ENCODE measurements around the gene PRPSAP2.
"Not testable (repeated sequence)": the region's sequence is repeated elsewhere in the genome, so short reads cannot be mapped to it uniquely, and the experiment has no call there.

Gene PRPSAP2

GRCh38 chr17:18857864-18858566 lies at the start of gene PRPSAP2:
TSS of gene PRPSAP2 (plus strand) at chr17:18858131. CDS start at chr17:18865834, 7,703 bp downstream.
- peaks cover 54% of the 10 kb centered on the region for H3K4me1 ChIP-seq
- no peak for TF ChIP-seq Cebpa-rat (IDR thresholded peaks at IDR 0.05)
- peaks cover 8% of the 10 kb centered on the region for H3K36me3 ChIP-seq
- no peaks in the 10 kb centered on the region for H3K9me3 ChIP-seq
- peak within 1 kb of the TSS; percentile 91 for H3K4me3 ChIP-seq
- peak within 1 kb of the TSS; percentile 96 for H3K9ac ChIP-seq
- H3K4me2 ChIP-seq, result peak within 1 kb of the TSS; percentile 91
- H4K20me1 ChIP-seq, result no peaks in the 10 kb centered on the region
- H3K27ac ChIP-seq, result peak within 1 kb of the TSS; percentile 95
- H3K27me3 ChIP-seq, result no peaks in the 10 kb centered on the region

- H3K4me2 ChIP-seq, H3K4me1 ChIP-seq, H3K27me3 ChIP-seq, H3K36me3 ChIP-seq, H4K20me1 ChIP-seq, H3K9me3 ChIP-seq, H3K27ac ChIP-seq, H3K9ac ChIP-seq, H3K4me3 ChIP-seq: not testable (repeated sequence)
Observed at GRCh38 chr17:18815924-18816323, 42.0 kb upstream of the PRPSAP2 start.

- H3K36me3 ChIP-seq, H3K4me1 ChIP-seq, H3K4me2 ChIP-seq: not testable (repeated sequence)
Observed at GRCh38 chr17:18816489-18817371, 41.2 kb upstream of the PRPSAP2 start.

GRCh38 chr17:18821430-18821829 lies 36.5 kb upstream of the PRPSAP2 start:
- not testable (repeated sequence) for H4K20me1 ChIP-seq, H3K27me3 ChIP-seq, H3K9ac ChIP-seq, H3K4me3 ChIP-seq, H3K36me3 ChIP-seq, H3K4me2 ChIP-seq, H3K9me3 ChIP-seq, H3K4me1 ChIP-seq, H3K27ac ChIP-seq

More at GRCh38 chr17:18816489-18817371, 41.2 kb upstream of the PRPSAP2 start:
- not testable (repeated sequence) for H3K27ac ChIP-seq, H3K9me3 ChIP-seq, H3K27me3 ChIP-seq, H3K9ac ChIP-seq, H4K20me1 ChIP-seq, H3K4me3 ChIP-seq

GRCh38 chr17:18827613-18828012 lies 30.3 kb upstream of the PRPSAP2 start:
- H3K4me2 ChIP-seq, H3K4me3 ChIP-seq: not testable (repeated sequence)

GRCh38 chr17:18848501-18848900 lies 9.4 kb upstream of the PRPSAP2 start:
- Histone ChIP-seq H3K9me3 (no peaks in the 10 kb centered on the region), H3K27me3 (no peaks in the 10 kb centered on the region), H3K4me1 (no peaks in the 10 kb centered on the region), H3K9ac (no peak overlapping the region), H4K20me1 (no peaks in the 10 kb centered on the region), H3K36me3 (no peaks in the 10 kb centered on the region), H3K27ac (no peak overlapping the region), H3K4me2 (no peak overlapping the region), H3K4me3 (no peak overlapping the region)
- TF ChIP-seq Cebpa-rat (IDR thresholded peaks at IDR 0.05), result no peak

More at GRCh38 chr17:18827613-18828012, 30.3 kb upstream of the PRPSAP2 start:
- H3K27me3 ChIP-seq, H3K9me3 ChIP-seq, H3K4me1 ChIP-seq, H3K27ac ChIP-seq, H3K9ac ChIP-seq, H3K36me3 ChIP-seq, H4K20me1 ChIP-seq: not testable (repeated sequence)

- H3K36me3 ChIP-seq, result no peaks in the 10 kb centered on the region
- H3K27ac ChIP-seq, result no peak overlapping the region
- no peaks in the 10 kb centered on the region for H4K20me1 ChIP-seq
- peaks cover 11% of the 10 kb centered on the region for H3K4me1 ChIP-seq
- no peak for TF ChIP-seq Cebpa-rat (IDR thresholded peaks at IDR 0.05)
- no peak overlapping the region for H3K4me2 ChIP-seq
- H3K9ac ChIP-seq, result no peak overlapping the region
- H3K9me3 ChIP-seq, result no peaks in the 10 kb centered on the region
- no peak overlapping the region for H3K4me3 ChIP-seq
- H3K27me3 ChIP-seq, result no peaks in the 10 kb centered on the region
Observed at GRCh38 chr17:18850679-18851078, 7.3 kb upstream of the PRPSAP2 start.

- Histone ChIP-seq H3K27me3 (no peaks in the 10 kb centered on the region), H3K9me3 (no peaks in the 10 kb centered on the region), H3K4me2 (no peak overlapping the region), H3K36me3 (no peaks in the 10 kb centered on the region), H4K20me1 (no peaks in the 10 kb centered on the region), H3K9ac (no peak overlapping the region), H3K4me1 (peaks cover 12% of the 10 kb centered on the region), H3K4me3 (no peak overlapping the region), H3K27ac (no peak overlapping the region)
- no peak for TF ChIP-seq Cebpa-rat (IDR thresholded peaks at IDR 0.05)
Observed at GRCh38 chr17:18851201-18851600, 6.7 kb upstream of the PRPSAP2 start.

GRCh38 chr17:18854956-18855355 lies 3.0 kb upstream of the PRPSAP2 start:
- Histone ChIP-seq H3K27me3 (no peaks in the 10 kb centered on the region), H3K27ac (no peak overlapping the region), H3K9me3 (no peaks in the 10 kb centered on the region), H3K4me1 (peaks cover 41% of the 10 kb centered on the region), H3K9ac (no peak overlapping the region), H3K36me3 (no peaks in the 10 kb centered on the region), H3K4me2 (peak overlapping the region; percentile 91), H3K4me3 (no peak overlapping the region), H4K20me1 (no peaks in the 10 kb centered on the region)
- no peak for TF ChIP-seq Cebpa-rat (IDR thresholded peaks at IDR 0.05)

- Histone ChIP-seq H3K27ac (peak overlapping the region; percentile 49; the same call in 1 of the 2 replicates), H3K9ac (peak overlapping the region; percentile 67), H3K4me3 (peak overlapping the region; percentile 68), H3K4me2 (peak overlapping the region; percentile 91), H3K36me3 (no peaks in the 10 kb centered on the region), H3K27me3 (no peaks in the 10 kb centered on the region), H4K20me1 (no peaks in the 10 kb centered on the region), H3K4me1 (peaks cover 51% of the 10 kb centered on the region), H3K9me3 (no peaks in the 10 kb centered on the region)
- TF ChIP-seq Cebpa-rat (IDR thresholded peaks at IDR 0.05), result no peak
Observed at GRCh38 chr17:18855831-18856569, 1.9 kb upstream of the PRPSAP2 start.
